Measurements from ENCODE around the gene CYBC1. TPM values are rescaled to one million over a fixed set of nuclear protein-coding genes. Genes with fewer than 3 reads are reported as not detected.

The CYBC1 gene
- total RNA-seq, 3 donors from 2014 or later: 79.2 to 90.5 (median 81.0) TPM

DNA sequence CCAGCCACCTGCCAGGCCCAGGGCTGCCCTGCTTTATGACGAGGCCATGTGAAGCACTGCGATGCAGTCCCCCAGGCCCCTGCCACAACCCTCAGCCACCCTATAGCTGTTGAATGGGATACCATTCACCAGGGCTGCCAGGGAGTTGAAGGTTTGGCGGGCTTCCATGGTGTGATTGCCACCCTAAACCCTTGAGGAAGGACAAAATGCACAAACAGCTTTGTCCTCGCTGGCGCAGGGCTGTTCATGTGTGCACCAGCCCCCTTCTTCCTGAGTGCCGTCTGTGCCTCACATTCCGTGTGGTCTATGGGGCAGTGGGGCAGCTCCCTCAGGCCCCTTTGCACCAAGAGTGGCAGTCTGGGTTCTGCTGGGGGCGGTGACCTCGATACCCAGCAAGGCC, 33.3 kb upstream of the CYBC1 start:
- DNase-seq: peak in 2 of 3 donors; percentile 59 to 62
- Histone ChIP-seq H3K4me1 (ENCODE audit: low read depth) (peaks cover 8% of the 10 kb centered on the region), H3K36me3 (ENCODE audit: low read depth) (peaks cover 25% of the 10 kb centered on the region), H3K4me3 (no peak overlapping the region), H3K9me3 (no peaks in the 10 kb centered on the region)
- no peak for ATAC-seq
- TF ChIP-seq CTCF (IDR thresholded peaks at IDR 0.05): no peak
- intact Hi-C loops (cut with DNase I, micrococcal nuclease): no loop called here

GRCh38 chr17:82483204-82483660, 32.7 kb upstream of the CYBC1 start:
- ATAC-seq (no peak), DNase-seq (no peak)
- Histone ChIP-seq H3K4me1 (ENCODE audit: low read depth) (peaks cover 8% of the 10 kb centered on the region), H3K9me3 (no peaks in the 10 kb centered on the region), H3K36me3 (ENCODE audit: low read depth) (peaks cover 25% of the 10 kb centered on the region), H3K4me3 (no peak overlapping the region)
- no peak for TF ChIP-seq CTCF (IDR thresholded peaks at IDR 0.05)
- intact Hi-C loops (cut with DNase I, micrococcal nuclease): no loop called here

DNA sequence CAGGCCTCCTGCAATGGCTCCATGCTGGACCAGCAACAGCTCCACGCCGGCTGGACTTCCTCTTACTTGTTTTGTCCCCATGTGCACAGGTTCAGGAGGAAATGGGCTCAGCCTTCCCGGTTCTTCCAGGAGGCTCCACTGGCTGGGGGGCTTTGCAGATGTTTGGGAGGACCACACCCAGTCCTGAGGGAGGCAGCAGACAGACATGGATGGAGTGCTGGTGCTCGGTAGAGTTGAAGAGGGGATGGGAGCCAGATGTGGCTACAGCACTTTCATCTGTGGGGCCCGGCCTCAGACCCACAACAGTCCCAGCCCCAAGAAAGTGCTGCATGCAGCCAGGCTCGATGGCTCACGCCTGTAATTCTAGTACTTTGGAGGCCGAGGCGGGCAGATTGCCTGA, 29.8 kb upstream of the CYBC1 start:
- intact Hi-C loops (cut with DNase I, micrococcal nuclease): no loop called here
- H3K36me3 ChIP-seq (ENCODE audit: low read depth): peaks cover 18% of the 10 kb centered on the region
- H3K4me1 ChIP-seq (ENCODE audit: low read depth): peaks cover 2% of the 10 kb centered on the region
- no peak for TF ChIP-seq CTCF (IDR thresholded peaks at IDR 0.05)
- no peak overlapping the region for H3K4me3 ChIP-seq
- ATAC-seq (no peak), DNase-seq (no peak)
- H3K9me3 ChIP-seq: no peaks in the 10 kb centered on the region

GRCh38 chr17:82479602-82480001, 29.1 kb upstream of the CYBC1 start:
- Histone ChIP-seq H3K4me1 (ENCODE audit: low read depth) (peaks cover 2% of the 10 kb centered on the region), H3K36me3 (ENCODE audit: low read depth) (peaks cover 11% of the 10 kb centered on the region), H3K9me3 (no peaks in the 10 kb centered on the region), H3K4me3 (no peak overlapping the region)
- intact Hi-C loops (cut with DNase I, micrococcal nuclease): no loop called here
- no peak for TF ChIP-seq CTCF (IDR thresholded peaks at IDR 0.05)
- DNase-seq (no peak), ATAC-seq (no peak)

DNA sequence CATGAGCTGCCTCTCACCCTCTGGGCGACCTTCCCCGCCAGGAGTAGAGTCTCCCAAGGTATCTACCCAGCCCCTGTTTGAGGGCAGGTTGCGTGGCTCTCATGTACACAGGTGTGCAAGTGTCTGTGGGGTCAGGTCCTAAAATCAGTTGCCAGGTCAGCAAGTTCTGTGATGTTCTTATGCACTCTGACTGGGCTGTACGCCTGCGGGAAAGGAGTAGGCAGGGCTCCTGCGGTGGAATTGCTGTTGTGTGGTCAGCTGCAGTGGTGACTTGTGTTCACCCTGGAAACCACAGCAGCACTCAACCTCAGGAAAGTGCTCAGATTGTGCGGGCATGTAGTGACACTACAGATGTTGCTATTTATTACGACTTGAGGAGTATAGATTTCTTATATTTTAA, 27.4 kb upstream of the CYBC1 start:
- no peak for TF ChIP-seq CTCF (IDR thresholded peaks at IDR 0.05)
- no peaks in the 10 kb centered on the region for H3K4me1 ChIP-seq (ENCODE audit: low read depth)
- ATAC-seq: no peak
- H3K4me3 ChIP-seq: no peak overlapping the region
- H3K9me3 ChIP-seq: no peaks in the 10 kb centered on the region
- intact Hi-C loops (cut with DNase I, micrococcal nuclease): no loop called here
- no peak for DNase-seq
- H3K36me3 ChIP-seq (ENCODE audit: low read depth): peaks cover 4% of the 10 kb centered on the region

GRCh38 chr17:82475458-82475857, 24.9 kb upstream of the CYBC1 start:
- Histone ChIP-seq H3K4me3 (no peak overlapping the region), H3K9me3 (no peaks in the 10 kb centered on the region), H3K36me3 (ENCODE audit: low read depth) (peaks cover 4% of the 10 kb centered on the region), H3K4me1 (ENCODE audit: low read depth) (no peaks in the 10 kb centered on the region)
- ATAC-seq (no peak), DNase-seq (no peak)
- TF ChIP-seq CTCF (IDR thresholded peaks at IDR 0.05): no peak
- intact Hi-C loops (cut with DNase I, micrococcal nuclease): no loop called here

Data from mucosa of descending colon (tissue), 3 donors.